CD1c-positive myeloid dendritic cell (primary cell): ENCODE measurements around the gene HOXC5.
"Not testable (repeated sequence)": the region's sequence is repeated elsewhere in the genome, so short reads cannot be mapped to it uniquely, and the experiment has no call there.

ENCODE experiments used
- DNase-seq: peaks from one replicate; pipeline ENCODE4 v3.0.0-alpha.2; 2016; ENCODE audit errors: extremely low spot score

HOXC5 gene

GRCh38 chr12:54065677-54066076 lies 32.8 kb downstream of the HOXC5 start:
- DNase-seq = no peak

GRCh38 chr12:54066408-54066807 lies 33.6 kb downstream of the HOXC5 start:
- no peak for DNase-seq

- DNase-seq = no peak
Measured at GRCh38 chr12:54068418-54069070, 35.7 kb downstream of the HOXC5 start.

- no peak for DNase-seq
Measured at GRCh38 chr12:54071942-54072341, 39.1 kb downstream of the HOXC5 start.

GRCh38 chr12:54074308-54074707 lies 41.5 kb downstream of the HOXC5 start:
- DNase-seq = no peak

- no peak for DNase-seq
Measured at GRCh38 chr12:54075409-54075808, 42.6 kb downstream of the HOXC5 start.

- DNase-seq = no peak
Measured at GRCh38 chr12:54075974-54076373, 43.1 kb downstream of the HOXC5 start.

- not testable (repeated sequence) for DNase-seq
Measured at GRCh38 chr12:54077843-54078242, 45.0 kb downstream of the HOXC5 start.

GRCh38 chr12:54079115-54079514 lies 46.3 kb downstream of the HOXC5 start:
- DNase-seq = not testable (repeated sequence)

GRCh38 chr12:54080008-54080924 lies 47.4 kb downstream of the HOXC5 start:
- DNase-seq = not testable (repeated sequence)

- DNase-seq = not testable (repeated sequence)
Measured at GRCh38 chr12:54081053-54081514, 48.2 kb downstream of the HOXC5 start.

- DNase-seq = not testable (repeated sequence)
Measured at GRCh38 chr12:54081581-54082396, 48.9 kb downstream of the HOXC5 start.

- no peak for DNase-seq
Measured at GRCh38 chr12:54082397-54082892, 49.6 kb downstream of the HOXC5 start.
